Activated gamma-delta T cell treated with Interleukin-2 at 50 U/mL for 16 hours (primary cell): ENCODE measurements around the gene INSYN1.
"Not testable (repeated sequence)": the region's sequence is repeated elsewhere in the genome, so short reads cannot be mapped to it uniquely, and the experiment has no call there.

Experiments
- DNase-seq: peaks from one replicate; pipeline ENCODE4 v3.0.0-alpha.2; 2020

The INSYN1 gene

GRCh38 chr15:73753250-73754130 lies at the start of gene INSYN1:
Gene INSYN1 (minus strand): TSS chr15:73753351. CDS start chr15:73751130, 2,221 bp downstream.
- DNase-seq, result no peak

- DNase-seq, result no peak
Measured at GRCh38 chr15:73802431-73803041, 49.4 kb upstream of the INSYN1 start.

- no peak for DNase-seq
Measured at GRCh38 chr15:73800662-73801345, 47.7 kb upstream of the INSYN1 start.

GRCh38 chr15:73799466-73799865 lies 46.3 kb upstream of the INSYN1 start:
- DNase-seq, result no peak

GRCh38 chr15:73797366-73798158 lies 44.4 kb upstream of the INSYN1 start:
- no peak for DNase-seq

- no peak for DNase-seq
Measured at GRCh38 chr15:73796331-73796831, 43.2 kb upstream of the INSYN1 start.

- DNase-seq, result no peak
Measured at GRCh38 chr15:73794443-73795133, 41.4 kb upstream of the INSYN1 start.

GRCh38 chr15:73792899-73793541 lies 39.9 kb upstream of the INSYN1 start:
- not testable (repeated sequence) for DNase-seq

- DNase-seq, result no peak
Measured at GRCh38 chr15:73792415-73792814, 39.3 kb upstream of the INSYN1 start.

- no peak for DNase-seq
Measured at GRCh38 chr15:73789521-73790240, 36.5 kb upstream of the INSYN1 start.

GRCh38 chr15:73787621-73788020 lies 34.5 kb upstream of the INSYN1 start:
- no peak for DNase-seq

- no peak for DNase-seq
Measured at GRCh38 chr15:73786538-73786937, 33.4 kb upstream of the INSYN1 start.

GRCh38 chr15:73785256-73786014 lies 32.3 kb upstream of the INSYN1 start:
- not testable (repeated sequence) for DNase-seq

- no peak for DNase-seq
Measured at GRCh38 chr15:73784291-73784690, 31.1 kb upstream of the INSYN1 start.

- DNase-seq, result no peak
Measured at GRCh38 chr15:73782344-73782959, 29.3 kb upstream of the INSYN1 start.

- no peak for DNase-seq
Measured at GRCh38 chr15:73781038-73781925, 28.1 kb upstream of the INSYN1 start.

GRCh38 chr15:73779974-73780373 lies 26.8 kb upstream of the INSYN1 start:
- DNase-seq, result no peak

GRCh38 chr15:73777741-73778140 lies 24.6 kb upstream of the INSYN1 start:
- no peak for DNase-seq
